A549 (cell line): ENCODE measurements around the gene EIF6. TPM values are rescaled to one million over a fixed set of nuclear protein-coding genes. Genes with fewer than 3 reads are reported as not detected.
A peak's percentile ranks its signal among the peaks of the same experiment; 100 is the strongest.

Experiments used
- ATAC-seq, 2 experiments: fragments of 200-7000 bp in 1 of 2; fragments of >200 bp in 1 of 2; cut with Nextera tagmentation in 1 of 2; cut with Tn5 transposase in 1 of 2; 3 replicates each; pipeline versions ENCODE4 v1.8.0 to v1.9.1; 2018 to 2020; ENCODE audit warnings: mild to moderate bottlenecking in 1 of 2, moderate library complexity in 1 of 2
- CTCF ChIA-PET: fragments of 300-600 bp; sonication (Branson Sonifier 250); formaldehyde crosslinking; extraction: SDS; loops from one replicate; lab custom pipeline; 2021; ENCODE audit warnings: antibody characterized with exemption, inconsistent platforms; lab: Yijun Ruan, JAX
- POLR2A ChIA-PET: fragments of 350-600 bp; formaldehyde crosslinking; extraction: SDS; loops from one replicate; lab custom pipeline; 2021; ENCODE audit warnings: antibody characterized with exemption, inconsistent platforms; lab: Yijun Ruan, JAX
- DNase-seq, 2 experiments: peaks; one replicate each; pipeline versions ENCODE4 v3.0.0 to v3.0.0-alpha.2; 2011 to 2016; ENCODE audit warnings: low read depth in 1 of 2, low spot score in 1 of 2
- FAIRE-seq: peaks from 2 replicates; lab custom pipeline; 2011; peaks lifted over from hg19 to GRCh38; lab: Jason Lieb, UNC
- H3K27ac ChIP-seq, 2 experiments: fragments of >200 bp; sonication (Bioruptor Twin); formaldehyde crosslinking; 3 replicates each; pipeline ENCODE4 v1.5.1; 2016 to 2017
- H3K4me1 ChIP-seq: fragments of >200 bp; sonication (Bioruptor Twin); formaldehyde crosslinking; 3 replicates; pipeline ENCODE4 v1.6.1; 2016
- H3K4me2 ChIP-seq: fragments of >200 bp; sonication (Bioruptor Twin); formaldehyde crosslinking; 3 replicates; pipeline ENCODE4 v1.6.1; 2016
- H3K4me3 ChIP-seq: fragments of >200 bp; sonication (Bioruptor Twin); formaldehyde crosslinking; 3 replicates; pipeline ENCODE4 v1.5.1; 2016
- H3K9me3 ChIP-seq: fragments of >200 bp; sonication (Bioruptor Twin); formaldehyde crosslinking; 3 replicates; pipeline ENCODE4 v1.6.1; 2016
- CHD2 ChIP-seq: fragments of 150-350 bp; IDR thresholded peaks from 2 replicates; pipeline ENCODE4 v1.6.1; 2014; ENCODE audit warnings: low read length; ENCODE audit not compliant: partially characterized antibody
- CHD4 ChIP-seq: fragments of 200-600 bp; sonication (generic); IDR thresholded peaks from 2 replicates; pipeline ENCODE4 v1.6.1; 2016; ENCODE audit warnings: antibody characterized with exemption, mild to moderate bottlenecking, borderline replicate concordance
- EHMT2 ChIP-seq: fragments of 200-600 bp; sonication (generic); IDR thresholded peaks from 2 replicates; pipeline ENCODE4 v1.6.1; 2016; ENCODE audit warnings: antibody characterized with exemption, low read depth, mild to moderate bottlenecking, moderate library complexity
- FOSB ChIP-seq: fragments of 250-450 bp; sonication (Bioruptor Pico); IDR thresholded peaks from 2 replicates; pipeline ENCODE4 v1.5.0; 2020; ENCODE audit warnings: mild to moderate bottlenecking, moderate library complexity
- HEYL ChIP-seq: fragments of 250-450 bp; sonication (Bioruptor Pico); IDR thresholded peaks from 2 replicates; pipeline ENCODE4 v1.8.0; 2021; ENCODE audit warnings: mild to moderate bottlenecking, moderate library complexity
- JUN ChIP-seq, 2 experiments: fragments of >200 bp; sonication (Bioruptor Twin); formaldehyde crosslinking; IDR thresholded peaks; 2 replicates in 1 of 2; 3 replicates in 1 of 2; pipeline ENCODE4 v1.6.1; 2016 to 2017
- KDM1A ChIP-seq: fragments of 200-600 bp; sonication (generic); IDR thresholded peaks from 2 replicates; pipeline ENCODE4 v1.6.1; 2016; ENCODE audit warnings: low read depth, mild to moderate bottlenecking
- PBX3 ChIP-seq: IDR thresholded peaks from 2 replicates; pipeline ENCODE4 v1.6.1; 2012
- PHF8 ChIP-seq: fragments of 200-600 bp; sonication (generic); IDR thresholded peaks from 2 replicates; pipeline ENCODE4 v1.6.1; 2016; ENCODE audit warnings: low read depth, mild to moderate bottlenecking, antibody characterized with exemption, moderate library complexity, borderline replicate concordance
- POLR2AphosphoS2 ChIP-seq: conservative IDR thresholded peaks from 2 replicates; pipeline ENCODE4 v1.6.1; 2012; ENCODE audit warnings: low read length, improper control_type of control experiment, inconsistent platforms
- RFX5 ChIP-seq: fragments of 450-650 bp; IDR thresholded peaks from 2 replicates; pipeline ENCODE4 v1.7.1; 2014; ENCODE audit warnings: antibody characterized with exemption, mild to moderate bottlenecking, moderate library complexity
- TFCP2L1 ChIP-seq: fragments of 250-450 bp; sonication (Bioruptor Pico); IDR thresholded peaks from 2 replicates; pipeline ENCODE4 v1.5.0; 2021; ENCODE audit warnings: mild to moderate bottlenecking
- TP53 ChIP-seq: fragments of 250-450 bp; sonication (Bioruptor Pico); IDR thresholded peaks from 2 replicates; pipeline ENCODE4 v1.5.0; 2021; ENCODE audit warnings: mild to moderate bottlenecking, moderate library complexity
- ZC3H11A ChIP-seq: fragments of 450-650 bp; IDR thresholded peaks from 2 replicates; pipeline ENCODE4 v1.6.1; 2014; ENCODE audit warnings: antibody characterized with exemption, mild to moderate bottlenecking
- WGBS: methylation state at CpG from one replicate; pipeline ENCODE4 v1.1.6; 2017; ENCODE audit errors: missing lambda C conversion rate; 5-methylcytosine and 5-hydroxymethylcytosine counted together
- polyA plus RNA-seq, 4 experiments: library from polyadenylated mRNA; depleted of rRNA in 3 of 4; stranded (reverse); fragments of >200 nt; fragmentation: RNase III in 1 of 4; extraction: RNeasy Plus Mini Kit Qiagen cat#74134 plus additional on column Dnase treatment in 1 of 4; gene quantifications; 2 replicates in 3 of 4; 3 replicates in 1 of 4; pipeline ENCODE4 v1.2.3, GENCODE V29; 2011 to 2017
- TF ChIP-seq, protein P1 (sequence below): fragments of >200 bp; sonication (Bioruptor Twin); formaldehyde crosslinking; IDR thresholded peaks from 3 replicates; pipeline ENCODE4 v1.5.1; 2016
- TF ChIP-seq, protein P2 (sequence below): fragments of 250-450 bp; sonication (Bioruptor Pico); IDR thresholded peaks from 2 replicates; pipeline ENCODE4 v1.5.0; 2020; ENCODE audit warnings: low read depth, mild to moderate bottlenecking, moderate library complexity
- TF ChIP-seq, protein P3 (sequence below): IDR thresholded peaks from 2 replicates; pipeline ENCODE4 v1.6.1; 2012

EIF6 gene
- polyA plus RNA-seq, 2 of the 4 experiments (the other 2 are of a cell fraction) = 184 to 294 TPM

- TF ChIP-seq, protein P1, sequence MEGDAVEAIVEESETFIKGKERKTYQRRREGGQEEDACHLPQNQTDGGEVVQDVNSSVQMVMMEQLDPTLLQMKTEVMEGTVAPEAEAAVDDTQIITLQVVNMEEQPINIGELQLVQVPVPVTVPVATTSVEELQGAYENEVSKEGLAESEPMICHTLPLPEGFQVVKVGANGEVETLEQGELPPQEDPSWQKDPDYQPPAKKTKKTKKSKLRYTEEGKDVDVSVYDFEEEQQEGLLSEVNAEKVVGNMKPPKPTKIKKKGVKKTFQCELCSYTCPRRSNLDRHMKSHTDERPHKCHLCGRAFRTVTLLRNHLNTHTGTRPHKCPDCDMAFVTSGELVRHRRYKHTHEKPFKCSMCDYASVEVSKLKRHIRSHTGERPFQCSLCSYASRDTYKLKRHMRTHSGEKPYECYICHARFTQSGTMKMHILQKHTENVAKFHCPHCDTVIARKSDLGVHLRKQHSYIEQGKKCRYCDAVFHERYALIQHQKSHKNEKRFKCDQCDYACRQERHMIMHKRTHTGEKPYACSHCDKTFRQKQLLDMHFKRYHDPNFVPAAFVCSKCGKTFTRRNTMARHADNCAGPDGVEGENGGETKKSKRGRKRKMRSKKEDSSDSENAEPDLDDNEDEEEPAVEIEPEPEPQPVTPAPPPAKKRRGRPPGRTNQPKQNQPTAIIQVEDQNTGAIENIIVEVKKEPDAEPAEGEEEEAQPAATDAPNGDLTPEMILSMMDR = no peak
- TF ChIP-seq ZC3H11A = no peak
- TF ChIP-seq FOSB (CRISPR knock-in tag) = peak; percentile 93
- 0 out of 2 replicates have a peak, but pooled peaks have one; percentile 46 for TF ChIP-seq TFCP2L1
- no peak for TF ChIP-seq RFX5
- TF ChIP-seq, protein P2, sequence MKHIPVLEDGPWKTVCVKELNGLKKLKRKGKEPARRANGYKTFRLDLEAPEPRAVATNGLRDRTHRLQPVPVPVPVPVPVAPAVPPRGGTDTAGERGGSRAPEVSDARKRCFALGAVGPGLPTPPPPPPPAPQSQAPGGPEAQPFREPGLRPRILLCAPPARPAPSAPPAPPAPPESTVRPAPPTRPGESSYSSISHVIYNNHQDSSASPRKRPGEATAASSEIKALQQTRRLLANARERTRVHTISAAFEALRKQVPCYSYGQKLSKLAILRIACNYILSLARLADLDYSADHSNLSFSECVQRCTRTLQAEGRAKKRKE (CRISPR knock-in tag) = no peak
- no peak for TF ChIP-seq CHD4
- no peak for TF ChIP-seq KDM1A
- no peak for TF ChIP-seq CHD2
- TF ChIP-seq EHMT2 = no peak
- no peak for TF ChIP-seq TP53
- peak; percentile 56; the same call in 1 of the 2 replicates for TF ChIP-seq POLR2AphosphoS2
- TF ChIP-seq, protein P3, sequence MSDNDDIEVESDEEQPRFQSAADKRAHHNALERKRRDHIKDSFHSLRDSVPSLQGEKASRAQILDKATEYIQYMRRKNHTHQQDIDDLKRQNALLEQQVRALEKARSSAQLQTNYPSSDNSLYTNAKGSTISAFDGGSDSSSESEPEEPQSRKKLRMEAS = no peak
- peak; percentile 78 for TF ChIP-seq PBX3
- TF ChIP-seq, all 56 proteins: peak for 7
Measured at GRCh38 chr20:35277127-35277526, 7.4 kb downstream of the EIF6 start (continued).

DNA sequence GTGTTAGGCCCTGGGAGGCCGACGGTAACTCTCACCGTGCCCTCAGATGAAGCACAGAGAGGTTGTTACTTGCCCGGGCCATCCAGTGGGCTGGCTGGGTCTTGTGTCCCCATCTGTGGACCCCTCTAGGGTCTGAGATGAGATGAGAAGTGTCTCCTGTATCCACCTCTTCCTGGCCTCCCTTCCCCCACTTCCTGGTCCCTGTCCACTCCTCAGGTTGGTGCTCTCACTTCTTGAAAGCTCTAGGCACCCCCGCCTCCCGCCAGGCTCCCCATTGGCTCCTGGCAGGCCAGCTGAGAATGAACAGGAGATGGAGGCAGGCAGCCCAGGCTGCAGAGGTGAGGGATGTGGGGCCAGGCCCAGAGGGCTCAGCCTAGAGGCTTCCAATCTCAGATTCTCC, 8.2 kb downstream of the EIF6 start:
- TF ChIP-seq JUN (IDR thresholded peaks at IDR 0.05) (no peak; a peak in 2 of 5 replicates), PHF8 (no peak), HEYL (CRISPR knock-in tag) (no peak), TP53 (no peak; the same call in 1 of the 2 replicates), CHD2 (no peak), POLR2AphosphoS2 (no peak; the same call in 1 of the 2 replicates)
- TF ChIP-seq, protein P3 = 0 out of 2 replicates have a peak, but pooled peaks have one; percentile 20
- H3K4me3 ChIP-seq = peak overlapping the region; percentile 76
- no peaks in the 10 kb centered on the region for H3K9me3 ChIP-seq
- FAIRE-seq = no peak
- H3K4me2 ChIP-seq = peak overlapping the region; percentile 94
- H3K27ac ChIP-seq = peak overlapping the region; percentile 98 to 99
- WGBS = 87% methylated on average over 5 of the region's 6 CpGs
- ChIA-PET CTCF (interaction anchor here (0.6 to 15.8 kb wide), 10 partner anchors 8 to 401 kb away, joined by 3 to 333 read pairs (median 4); partner anchors contain the start of gene EDEM2), POLR2A (interaction anchor here (1.3 to 1.4 kb wide), 2 partner anchors 8 to 130 kb away, joined by 5 to 6 read pairs; partner anchors contain the start of gene EIF6)
- no peak for DNase-seq
- peak; percentile 2 to 4; a peak in 2 of 6 replicates for ATAC-seq
- H3K4me1 ChIP-seq = peaks cover 34% of the 10 kb centered on the region

- ChIA-PET POLR2A (interaction anchor here (0.9 to 1.4 kb wide), 4 partner anchors 9 to 131 kb away, joined by 3 to 6 read pairs (median 4); partner anchors contain the start of gene EIF6), CTCF (interaction anchor here (1.0 to 15.8 kb wide), 9 partner anchors 8 to 401 kb away, joined by 3 to 333 read pairs (median 3); partner anchors contain the start of gene EDEM2)
- DNase-seq (no peak), FAIRE-seq (no peak), ATAC-seq (no peak)
- H3K4me1 ChIP-seq = peaks cover 38% of the 10 kb centered on the region
- TF ChIP-seq TP53 (no peak), PBX3 (peak; percentile 28; the same call in 1 of the 2 replicates), POLR2AphosphoS2 (peak; percentile 46; the same call in 1 of the 2 replicates)
- H3K27ac ChIP-seq = peak overlapping the region; percentile 98 to 99; a peak in 5 of 6 replicates
- 89% methylated on average over 10 of the region's 12 CpGs for WGBS
- no peak overlapping the region for H3K4me3 ChIP-seq
- no peaks in the 10 kb centered on the region for H3K9me3 ChIP-seq
- H3K4me2 ChIP-seq = peak overlapping the region; percentile 94
Measured at GRCh38 chr20:35275741-35276251, 8.8 kb downstream of the EIF6 start.
